GM12873 (cell line): Measurements from ENCODE around the gene ACTRT2.

Experiments
- CTCF ChIP-seq: IDR thresholded peaks from 2 replicates; pipeline ENCODE4 v1.5.1; 2012; ENCODE audit warnings: low read depth, mild to moderate bottlenecking, moderate library complexity, low read length, control low read depth; ENCODE audit not compliant: insufficient read depth; ENCODE audit errors: missing control alignments

The ACTRT2 gene

DNA sequence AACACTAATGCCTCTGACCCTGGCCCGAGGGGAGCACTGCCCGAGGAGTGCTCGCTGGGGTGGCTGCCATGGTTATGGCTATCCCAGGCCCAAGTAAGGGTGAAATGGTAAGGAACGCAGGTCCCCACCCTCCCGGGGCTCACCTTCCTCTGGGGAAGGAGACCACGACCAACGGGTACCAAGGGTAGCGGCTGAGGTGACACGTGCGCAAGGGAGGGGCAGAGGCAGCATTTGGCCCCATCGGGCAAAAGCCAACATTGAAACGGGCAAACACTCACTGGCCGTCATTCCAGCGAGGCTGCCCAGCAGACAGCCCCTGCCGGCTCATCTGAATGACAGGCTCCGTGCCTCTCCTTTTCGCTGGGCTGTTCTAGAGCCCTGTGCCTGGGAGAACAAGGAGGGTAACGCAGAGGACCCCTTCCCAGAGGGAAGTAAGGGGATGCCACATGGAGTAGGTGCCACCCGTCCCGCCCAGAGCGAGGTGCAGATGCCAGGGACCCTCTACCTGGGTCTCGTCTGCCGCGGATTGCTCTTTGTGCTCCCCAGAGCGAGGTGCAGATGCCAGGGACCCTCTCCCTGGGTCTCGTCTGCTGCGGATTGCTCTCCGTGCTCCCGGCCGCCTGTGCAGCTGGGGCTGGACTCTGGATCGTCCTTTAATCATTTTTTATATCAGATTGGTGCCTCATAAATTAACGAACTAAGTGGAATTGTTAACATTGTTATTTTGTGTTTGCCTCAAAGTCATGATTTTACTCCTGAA, 16.2 kb downstream of the ACTRT2 start:
- TF ChIP-seq CTCF: no peak

- TF ChIP-seq CTCF: no peak
Observed at GRCh38 chr1:3038113-3038551, 16.9 kb downstream of the ACTRT2 start.

DNA sequence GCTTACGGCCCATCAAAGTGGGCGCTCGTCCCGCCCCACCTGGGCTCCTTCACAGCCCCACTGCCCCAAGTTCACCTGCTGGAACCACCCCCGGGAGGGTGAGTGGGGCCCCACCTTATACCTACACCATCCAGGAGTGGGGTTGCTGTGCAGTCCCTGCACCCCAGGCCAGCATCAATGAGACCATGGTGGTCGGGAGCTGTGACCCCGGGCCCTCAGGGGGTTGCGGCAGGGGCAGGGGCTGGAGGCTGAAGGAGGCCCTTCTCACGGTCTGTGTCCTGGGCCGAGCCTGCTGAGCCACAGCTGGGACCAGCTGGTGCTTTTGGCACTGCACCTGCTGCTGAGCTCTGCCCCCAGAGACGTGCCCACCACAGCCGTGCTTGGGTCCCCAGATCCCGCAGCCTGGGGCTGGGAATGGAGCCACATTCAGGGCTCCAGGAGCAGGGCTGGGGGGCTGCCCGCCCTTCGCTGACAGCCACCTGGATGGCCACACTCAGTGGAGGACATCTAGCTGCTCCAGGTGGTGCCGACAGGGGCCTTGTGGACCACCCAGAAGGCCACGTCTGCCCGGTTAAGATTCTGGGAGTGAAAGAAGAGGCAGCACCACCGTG, 17.4 kb downstream of the ACTRT2 start:
- no peak for TF ChIP-seq CTCF

- no peak for TF ChIP-seq CTCF
Observed at GRCh38 chr1:3040004-3040403, 18.7 kb downstream of the ACTRT2 start.

DNA sequence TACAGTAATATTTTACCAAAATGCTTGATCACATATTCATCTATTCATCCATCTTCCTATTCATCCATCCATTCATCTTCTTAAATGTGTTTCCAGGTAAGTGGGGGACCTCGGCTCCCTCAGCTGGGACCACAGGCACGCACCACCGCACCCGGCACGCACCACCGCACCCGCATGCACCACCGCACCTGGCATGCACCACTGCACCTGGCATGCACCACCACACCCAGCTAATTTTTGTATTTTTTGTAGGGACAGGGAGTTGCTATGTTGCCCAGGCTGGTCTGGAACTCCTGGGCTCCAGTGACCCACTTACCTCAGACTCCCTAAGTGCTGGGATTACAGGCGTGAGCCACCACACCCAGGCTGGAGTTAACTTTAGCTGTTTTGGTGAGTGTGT, 21.2 kb downstream of the ACTRT2 start:
- no peak for TF ChIP-seq CTCF

GRCh38 chr1:3049164-3049563, 27.9 kb downstream of the ACTRT2 start:
- no peak for TF ChIP-seq CTCF

GRCh38 chr1:3049905-3050304, 28.6 kb downstream of the ACTRT2 start:
- no peak for TF ChIP-seq CTCF
